ENCODE results near the gene BPIFB2.

GRCh38 chr20:32967961-32968457 lies 39.5 kb upstream of the BPIFB2 start:
- TF ChIP-seq, protein P1, sequence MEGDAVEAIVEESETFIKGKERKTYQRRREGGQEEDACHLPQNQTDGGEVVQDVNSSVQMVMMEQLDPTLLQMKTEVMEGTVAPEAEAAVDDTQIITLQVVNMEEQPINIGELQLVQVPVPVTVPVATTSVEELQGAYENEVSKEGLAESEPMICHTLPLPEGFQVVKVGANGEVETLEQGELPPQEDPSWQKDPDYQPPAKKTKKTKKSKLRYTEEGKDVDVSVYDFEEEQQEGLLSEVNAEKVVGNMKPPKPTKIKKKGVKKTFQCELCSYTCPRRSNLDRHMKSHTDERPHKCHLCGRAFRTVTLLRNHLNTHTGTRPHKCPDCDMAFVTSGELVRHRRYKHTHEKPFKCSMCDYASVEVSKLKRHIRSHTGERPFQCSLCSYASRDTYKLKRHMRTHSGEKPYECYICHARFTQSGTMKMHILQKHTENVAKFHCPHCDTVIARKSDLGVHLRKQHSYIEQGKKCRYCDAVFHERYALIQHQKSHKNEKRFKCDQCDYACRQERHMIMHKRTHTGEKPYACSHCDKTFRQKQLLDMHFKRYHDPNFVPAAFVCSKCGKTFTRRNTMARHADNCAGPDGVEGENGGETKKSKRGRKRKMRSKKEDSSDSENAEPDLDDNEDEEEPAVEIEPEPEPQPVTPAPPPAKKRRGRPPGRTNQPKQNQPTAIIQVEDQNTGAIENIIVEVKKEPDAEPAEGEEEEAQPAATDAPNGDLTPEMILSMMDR (IDR thresholded peaks at IDR 0.05; ENCODE audit: poor library complexity, severe bottlenecking), result no peak
- TF ChIP-seq REST (IDR thresholded peaks at IDR 0.05; ENCODE audit: borderline replicate concordance) (no peak), POLR2AphosphoS5 (IDR thresholded peaks at IDR 0.05) (no peak), EZH2 (IDR thresholded peaks at IDR 0.05; ENCODE audit: borderline replicate concordance, insufficient read depth, low read length, poor library complexity, severe bottlenecking) (no peak), RAD21 (conservative IDR thresholded peaks at IDR 0.05) (no peak), TAF1 (IDR thresholded peaks at IDR 0.05; ENCODE audit: low read depth) (no peak), EP300 (conservative IDR thresholded peaks at IDR 0.05; ENCODE audit: poor library complexity, severe bottlenecking) (no peak), SMC3 (conservative IDR thresholded peaks at IDR 0.05; ENCODE audit: poor library complexity) (no peak), MXI1 (conservative IDR thresholded peaks at IDR 0.05; ENCODE audit: poor library complexity, severe bottlenecking) (no peak)

Data from neural cell (in vitro differentiated cells).